ENCODE data around the gene WDR75. TPM values are rescaled to one million over a fixed set of nuclear protein-coding genes. Genes with fewer than 3 reads are reported as not detected.

Gene WDR75
- total RNA-seq, 4 donors from 2014 or later = 24.2 to 130 (median 41.1) TPM

DNA sequence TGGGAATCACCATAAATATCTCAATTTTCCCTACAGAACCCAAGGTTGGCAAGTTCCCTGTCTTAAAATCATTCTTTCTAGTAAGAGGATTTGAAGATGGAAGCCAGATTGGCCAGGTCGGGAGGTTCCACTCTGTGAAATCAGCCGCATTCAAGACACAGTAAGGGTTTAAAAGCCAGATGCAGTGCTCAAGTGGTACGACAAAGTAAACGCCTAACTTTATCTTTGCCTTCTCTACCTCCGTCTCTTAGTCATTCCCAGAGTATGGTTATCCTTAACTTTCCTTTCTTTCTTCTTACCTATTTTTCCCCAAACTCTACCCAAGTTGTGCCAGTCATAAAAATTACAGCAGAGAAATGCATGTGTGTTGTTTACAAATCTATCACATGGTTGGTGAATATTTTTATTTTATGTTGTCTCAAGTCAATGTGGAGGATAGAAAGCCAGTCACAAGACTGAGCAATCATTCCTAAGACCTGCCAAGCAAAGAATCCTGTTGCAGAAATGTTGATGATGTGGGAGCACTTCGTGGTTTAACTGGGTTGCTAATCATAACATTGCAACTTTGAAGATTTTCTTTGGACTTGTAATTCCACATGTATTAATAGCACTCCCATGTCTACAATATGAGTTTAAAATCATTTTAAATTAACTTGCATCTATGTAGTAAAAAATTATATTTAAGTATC is 76.7 kb downstream of the WDR75 start:
- H3K27ac ChIP-seq = no peak overlapping the region
- H3K4me1 ChIP-seq = peaks cover 13% of the 10 kb centered on the region
- no peaks in the 10 kb centered on the region for H3K36me3 ChIP-seq
- no peaks in the 10 kb centered on the region for H3K27me3 ChIP-seq
- TF ChIP-seq POLR2A (IDR thresholded peaks at IDR 0.05) = no peak
- no peak for TF ChIP-seq CTCF (IDR thresholded peaks at IDR 0.05)
- TF ChIP-seq EP300 (IDR thresholded peaks at IDR 0.05) = no peak
- TF ChIP-seq POLR2AphosphoS5 (IDR thresholded peaks at IDR 0.05) = no peak
- H3K9me3 ChIP-seq = no peaks in the 10 kb centered on the region
- DNase-seq (ENCODE audit: low spot score in 2 of 2) = no peak
- WGBS = 88% methylated on average over 6 of the region's 6 CpGs
- no peak overlapping the region for H3K4me3 ChIP-seq

DNA sequence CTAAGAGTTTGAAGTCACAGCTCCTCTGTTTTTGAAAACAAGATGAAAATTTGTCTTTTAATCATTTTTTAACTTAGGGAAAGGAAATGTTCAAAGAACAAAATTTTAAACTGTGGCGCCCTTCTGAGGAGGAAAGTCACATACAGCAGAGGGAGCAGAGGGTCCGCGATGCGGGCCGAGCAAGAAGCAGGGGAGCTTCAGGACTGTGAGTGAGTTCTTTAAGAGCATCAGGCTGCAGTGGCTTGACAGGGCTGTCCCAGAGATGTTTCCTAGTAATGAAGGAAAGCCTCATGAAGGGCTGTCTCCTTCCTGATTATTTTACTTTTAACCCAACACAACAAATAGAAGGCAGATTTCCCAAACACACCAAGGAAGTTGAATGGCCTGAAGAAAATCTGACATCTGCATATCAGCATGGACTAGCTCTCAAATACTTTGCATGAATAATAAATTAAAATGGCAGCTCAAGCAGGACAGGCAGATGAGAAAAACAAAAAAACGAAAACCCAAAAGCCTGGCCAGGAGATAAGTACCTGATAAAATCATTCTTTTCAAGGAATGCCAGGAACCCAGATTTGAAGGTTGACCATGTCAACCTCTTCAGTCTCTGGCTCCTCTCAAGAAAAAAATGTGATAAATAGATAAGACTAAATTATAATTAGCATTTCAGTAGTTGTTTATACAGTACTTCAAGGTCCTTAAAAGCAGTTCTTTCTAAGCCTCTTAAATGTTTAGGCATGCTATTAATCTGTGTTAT is 78.5 kb downstream of the WDR75 start:
- H3K36me3 ChIP-seq = no peaks in the 10 kb centered on the region
- H3K9me3 ChIP-seq = no peaks in the 10 kb centered on the region
- peaks cover 13% of the 10 kb centered on the region for H3K4me1 ChIP-seq
- H3K27me3 ChIP-seq = no peaks in the 10 kb centered on the region
- no peak for DNase-seq (ENCODE audit: low spot score in 2 of 2)
- WGBS = 75% methylated on average over 6 of the region's 6 CpGs
- no peak overlapping the region for H3K4me3 ChIP-seq
- no peak overlapping the region for H3K27ac ChIP-seq
- TF ChIP-seq EP300 (IDR thresholded peaks at IDR 0.05) (no peak), CTCF (IDR thresholded peaks at IDR 0.05) (no peak), POLR2A (IDR thresholded peaks at IDR 0.05) (no peak), POLR2AphosphoS5 (IDR thresholded peaks at IDR 0.05) (no peak)

DNA sequence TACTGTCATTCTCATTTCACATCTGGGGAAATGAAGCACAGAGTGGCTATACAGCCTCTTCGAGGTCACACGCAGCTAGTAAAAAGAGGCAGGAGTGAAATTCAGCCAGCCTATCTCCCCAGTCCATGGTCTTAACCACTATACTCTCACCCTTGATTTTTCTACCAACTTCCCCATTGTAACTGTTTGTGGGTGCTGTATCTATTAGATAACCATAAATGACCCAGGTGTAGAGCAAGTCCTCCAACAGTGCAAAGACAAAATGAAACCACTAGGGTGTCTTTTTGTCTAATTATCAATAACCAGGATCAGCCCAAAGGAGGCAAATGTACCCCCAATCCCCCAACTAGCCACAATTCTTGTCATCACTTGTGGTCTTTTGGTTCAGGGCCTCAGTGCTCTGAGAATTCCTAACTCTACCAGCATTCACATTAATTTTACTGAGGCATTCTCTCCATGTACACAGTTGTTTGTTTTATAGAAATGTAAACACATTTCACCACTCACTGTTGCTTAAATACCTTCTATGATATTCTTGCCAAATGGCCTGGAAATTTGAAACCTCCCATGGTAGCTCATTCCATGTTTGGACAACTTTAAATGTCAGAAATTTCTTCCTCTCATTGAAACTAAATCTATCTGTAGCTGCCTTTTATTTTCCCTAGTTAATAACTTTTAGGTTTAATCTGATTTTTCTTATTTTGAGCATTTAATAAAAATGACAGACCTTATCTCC is 80.6 kb downstream of the WDR75 start:
- H3K4me3 ChIP-seq = no peak overlapping the region
- 95% methylated on average over 2 of the region's 2 CpGs for WGBS
- DNase-seq (ENCODE audit: low spot score in 2 of 2) = no peak
- H3K4me1 ChIP-seq = peaks cover 13% of the 10 kb centered on the region
- H3K36me3 ChIP-seq = no peaks in the 10 kb centered on the region
- no peaks in the 10 kb centered on the region for H3K9me3 ChIP-seq
- TF ChIP-seq CTCF (IDR thresholded peaks at IDR 0.05) = no peak
- no peak for TF ChIP-seq EP300 (IDR thresholded peaks at IDR 0.05)
- no peak for TF ChIP-seq POLR2A (IDR thresholded peaks at IDR 0.05)
- TF ChIP-seq POLR2AphosphoS5 (IDR thresholded peaks at IDR 0.05) = no peak
- no peaks in the 10 kb centered on the region for H3K27me3 ChIP-seq
- peak overlapping the region; percentile 34 for H3K27ac ChIP-seq

- TF ChIP-seq EP300 (IDR thresholded peaks at IDR 0.05) (no peak), POLR2A (IDR thresholded peaks at IDR 0.05) (no peak), POLR2AphosphoS5 (IDR thresholded peaks at IDR 0.05) (no peak), CTCF (IDR thresholded peaks at IDR 0.05) (no peak)
- H3K4me1 ChIP-seq = peaks cover 15% of the 10 kb centered on the region
- no peaks in the 10 kb centered on the region for H3K36me3 ChIP-seq
- no peaks in the 10 kb centered on the region for H3K9me3 ChIP-seq
- peak overlapping the region; percentile 34 for H3K27ac ChIP-seq
- no peaks in the 10 kb centered on the region for H3K27me3 ChIP-seq
- no peak overlapping the region for H3K4me3 ChIP-seq
- WGBS = 58% methylated on average over 5 of the region's 5 CpGs
- DNase-seq (ENCODE audit: low spot score in 2 of 2) = no peak
These were observed 81.3 kb downstream of the WDR75 start for GRCh38 chr2:189522435-189523151.

Measured in suprapubic skin (tissue), 4 donors.